Anterior cingulate cortex (tissue), 58 donors: ENCODE data around the gene HCRT.
"Not testable (repeated sequence)": the region's sequence is repeated elsewhere in the genome, so short reads cannot be mapped to it uniquely, and the experiment has no call there.

Experiments
- DNase-seq, 58 donors: peaks; one replicate each; lab custom pipeline; 2025; lab: John Stamatoyannopoulos, UW

Gene HCRT

DNA sequence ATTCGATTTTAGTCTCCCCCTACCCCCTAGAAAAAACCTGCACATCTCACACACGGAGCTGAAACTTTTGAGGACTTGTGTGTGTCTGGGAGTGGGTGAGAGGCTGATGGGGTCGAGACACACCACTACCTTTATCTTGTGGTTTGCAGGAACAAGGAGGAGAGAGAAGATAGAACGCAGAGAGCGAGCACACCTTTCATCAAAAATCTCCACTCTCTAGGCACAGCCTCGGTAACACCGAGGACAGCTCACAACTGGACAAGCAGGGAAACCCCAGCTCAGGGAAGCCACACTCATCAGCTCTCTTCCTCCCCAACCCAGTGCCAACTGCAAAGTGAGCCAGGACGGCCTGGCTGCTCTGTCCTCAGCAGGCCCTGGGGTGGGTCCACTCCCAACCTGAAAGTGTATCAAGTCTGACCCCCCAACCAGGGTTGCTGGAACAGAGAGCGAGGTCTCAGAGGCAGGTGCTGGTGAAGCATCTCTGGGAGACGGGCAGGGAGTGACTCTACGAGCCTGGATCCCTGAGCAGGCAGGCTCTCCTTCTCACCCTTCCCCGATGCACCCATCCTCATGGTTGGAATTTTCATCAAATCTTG, 14.3 kb upstream of the HCRT start:
- DNase-seq, result no peak

DNA sequence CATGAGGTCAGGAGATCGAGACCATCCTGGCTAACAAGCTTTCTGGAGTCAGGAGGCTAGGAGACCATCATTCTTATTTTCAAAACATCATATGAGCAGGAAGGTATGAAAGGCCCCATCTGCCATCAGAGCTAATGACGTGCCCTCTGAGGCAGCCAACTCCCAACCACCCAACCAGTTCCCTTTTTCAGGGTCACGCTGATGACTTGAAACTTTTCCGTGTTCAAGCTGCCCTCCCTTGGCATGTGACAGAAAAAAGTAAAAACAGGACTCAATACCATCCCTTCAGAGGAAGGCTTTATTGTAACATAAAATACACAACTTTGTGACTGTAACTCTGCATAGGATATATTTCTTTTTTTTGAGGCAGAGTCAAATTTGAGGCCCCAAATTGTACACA, 13.6 kb upstream of the HCRT start:
- peak in 1 of 58 donors; percentile 7 for DNase-seq

DNA sequence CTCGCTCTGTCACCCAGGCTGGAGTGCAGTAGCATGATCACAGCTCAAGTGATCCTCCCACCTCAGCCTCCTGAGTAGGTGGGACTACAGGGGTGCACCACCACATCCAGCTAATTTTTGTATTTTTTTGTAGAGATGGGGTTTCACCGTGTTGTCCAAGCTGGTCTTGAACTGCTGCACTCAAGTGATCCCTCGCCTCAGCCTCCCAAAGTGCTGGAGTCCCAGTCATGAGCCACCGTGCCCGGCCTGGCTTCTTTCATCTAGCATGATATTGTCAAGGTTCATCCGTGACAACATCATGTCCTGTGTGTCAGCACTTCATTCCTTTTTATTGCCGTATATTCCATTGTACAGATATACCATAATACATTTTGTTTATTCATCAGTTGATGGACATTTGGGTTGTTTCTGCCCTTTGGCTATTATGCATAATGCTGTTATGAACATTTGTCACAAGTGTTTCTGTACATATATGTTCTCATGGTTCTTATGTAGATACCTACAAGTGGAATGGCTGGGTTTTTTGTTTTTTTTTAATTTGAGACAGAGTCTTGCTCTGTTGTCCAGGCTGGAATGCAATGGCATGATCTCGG, 12.4 kb upstream of the HCRT start:
- no peak for DNase-seq

DNA sequence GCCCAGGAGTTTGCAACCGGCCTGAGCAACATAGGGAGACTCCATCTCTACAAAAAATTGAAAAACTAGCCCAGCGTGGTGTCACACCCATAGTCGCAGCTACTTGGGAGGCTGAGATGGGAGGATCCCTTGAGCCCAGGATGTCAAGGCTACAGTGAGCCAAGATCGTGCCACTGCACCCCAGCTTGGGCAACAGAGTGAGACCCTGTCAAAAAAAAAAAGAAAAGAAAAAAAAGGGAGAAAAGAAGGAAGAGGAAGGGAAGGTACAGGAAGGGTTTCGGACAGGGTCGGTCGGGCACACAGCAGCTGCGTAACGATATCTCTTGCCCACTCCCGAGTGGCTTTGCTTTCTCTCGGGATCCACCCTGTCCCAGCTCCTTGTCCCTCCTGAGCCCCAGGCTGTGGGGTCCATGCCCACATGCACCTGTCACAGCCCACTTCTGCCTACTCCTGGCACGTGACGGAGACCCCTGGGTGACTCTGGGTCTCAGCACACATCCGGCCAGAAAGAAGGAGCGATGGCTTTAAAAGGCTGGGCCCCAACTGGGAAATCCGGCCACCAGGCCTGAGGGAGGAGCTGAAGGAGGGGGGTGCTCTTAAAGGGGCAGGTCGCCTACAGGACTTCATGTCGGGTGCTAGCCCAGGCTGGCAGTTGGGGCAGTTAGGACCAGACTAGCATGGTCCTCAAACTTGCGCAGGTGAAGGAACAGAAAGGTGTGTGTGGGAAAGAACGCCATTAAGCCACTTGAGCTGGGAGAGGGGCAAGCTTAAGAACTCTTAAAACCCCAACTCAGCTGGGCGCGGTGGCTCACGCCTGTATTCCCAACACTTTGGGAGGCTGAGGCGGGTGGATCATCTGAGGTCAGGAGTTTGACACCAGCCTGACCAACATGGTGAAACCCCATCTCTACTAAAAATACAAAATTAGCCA, 9.0 kb upstream of the HCRT start, which contains the start of gene GHDC:
GHDC (minus strand) TSS at position 526 of the 931 bp plus-strand sequence. CDS start 913 bp downstream, outside the sequence.
- DNase-seq, result peak; percentile 26 to 92 (median 78)

DNA sequence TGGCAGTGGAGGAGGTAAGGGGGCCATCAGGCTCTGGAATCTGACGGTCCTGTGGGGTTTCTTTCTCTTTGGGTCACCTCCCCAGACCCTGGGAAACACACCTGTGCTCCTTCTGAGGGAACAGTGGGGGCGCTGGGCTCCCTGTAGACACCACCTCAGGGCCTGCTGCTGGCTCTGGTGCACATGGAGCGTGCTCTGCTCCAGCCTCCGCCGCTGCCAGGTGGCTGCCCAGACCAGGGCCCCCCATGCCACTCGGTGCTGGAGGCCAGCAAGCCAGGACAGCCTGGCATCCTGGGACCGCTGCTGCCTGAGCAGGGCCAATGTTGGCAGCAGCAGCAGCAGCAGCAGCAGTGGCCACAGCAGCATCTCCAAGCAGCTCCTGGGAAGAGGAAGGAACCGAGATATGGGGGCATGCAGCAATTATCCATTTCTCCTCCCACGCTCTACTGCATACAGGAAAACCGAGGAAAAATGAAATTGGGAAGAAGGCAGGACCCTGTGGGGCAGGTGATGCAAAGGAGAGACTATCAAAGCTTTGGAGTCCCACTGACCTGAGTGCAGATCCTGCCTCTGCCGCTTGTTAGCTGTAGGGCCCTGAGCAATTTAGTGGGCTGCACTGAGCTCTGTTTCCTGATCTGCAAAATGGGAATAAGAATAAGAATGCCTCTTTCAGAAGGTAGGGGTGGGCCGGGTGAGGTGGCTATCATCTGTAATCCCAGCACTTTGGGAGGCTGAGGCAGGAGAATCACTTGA, 8.1 kb upstream of the HCRT start:
- no peak for DNase-seq

DNA sequence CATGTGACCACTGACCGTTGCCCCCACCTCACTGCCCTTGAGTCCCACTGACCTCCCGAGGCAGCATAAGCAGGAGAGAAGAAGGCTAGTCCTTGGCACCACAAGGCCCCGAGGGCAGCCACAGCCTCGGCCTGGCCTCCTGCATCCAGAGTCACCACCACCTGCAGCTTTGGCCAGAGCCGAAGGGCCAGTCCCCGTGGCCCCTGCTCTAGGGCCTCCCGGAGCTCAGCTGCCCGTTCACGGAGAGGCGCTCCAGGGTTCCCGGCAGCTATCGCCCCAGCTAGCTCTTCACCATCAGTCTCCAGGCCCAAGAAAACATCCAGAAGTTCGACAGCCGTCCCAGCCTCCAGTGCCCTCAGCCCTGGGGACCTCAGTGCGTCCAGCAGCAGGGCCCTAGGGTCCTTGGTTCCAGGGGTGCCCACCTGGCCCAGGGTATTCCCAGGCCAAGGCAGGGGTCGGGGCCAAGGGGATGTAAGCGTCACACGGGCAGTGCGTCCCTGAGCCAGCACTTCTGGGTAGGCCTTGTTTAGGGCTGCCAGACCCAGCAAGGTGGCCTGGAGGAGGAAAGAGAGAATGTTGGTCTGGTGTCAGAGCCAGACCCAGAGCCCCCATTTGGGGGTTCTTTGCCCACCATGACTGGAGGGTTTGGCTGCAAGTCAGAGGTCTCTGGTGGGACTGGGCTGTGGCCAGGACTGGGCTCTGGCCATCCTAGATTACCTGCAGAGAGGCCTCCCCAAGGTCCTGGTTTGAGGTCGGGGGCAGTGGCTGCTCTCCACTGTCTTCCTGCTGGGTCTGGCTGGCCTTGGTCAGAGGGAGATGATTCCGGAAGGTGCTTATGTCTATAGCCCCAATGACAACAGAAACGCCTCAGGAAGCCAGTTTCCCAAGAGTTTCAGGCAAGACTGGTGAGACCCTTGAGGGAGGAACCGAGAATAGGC, 7.2 kb upstream of the HCRT start:
- no peak for DNase-seq

DNA sequence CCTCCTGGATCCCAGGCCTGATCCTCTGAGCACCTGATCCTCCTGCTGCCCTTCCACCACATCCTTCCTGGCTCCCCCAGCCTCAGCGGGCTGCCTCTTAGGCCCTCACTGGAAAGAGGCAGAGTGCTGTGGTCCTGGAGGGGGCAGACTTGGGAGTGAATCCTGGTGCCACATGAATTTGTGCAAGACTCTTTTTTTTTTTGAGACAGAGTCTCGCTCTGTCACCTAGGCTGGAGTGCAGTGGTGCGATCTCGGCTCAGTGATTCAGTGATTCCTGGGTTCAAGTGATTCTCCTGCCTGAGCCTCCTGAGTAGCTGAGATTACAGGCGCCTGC, 6.0 kb upstream of the HCRT start:
- DNase-seq, result no peak

DNA sequence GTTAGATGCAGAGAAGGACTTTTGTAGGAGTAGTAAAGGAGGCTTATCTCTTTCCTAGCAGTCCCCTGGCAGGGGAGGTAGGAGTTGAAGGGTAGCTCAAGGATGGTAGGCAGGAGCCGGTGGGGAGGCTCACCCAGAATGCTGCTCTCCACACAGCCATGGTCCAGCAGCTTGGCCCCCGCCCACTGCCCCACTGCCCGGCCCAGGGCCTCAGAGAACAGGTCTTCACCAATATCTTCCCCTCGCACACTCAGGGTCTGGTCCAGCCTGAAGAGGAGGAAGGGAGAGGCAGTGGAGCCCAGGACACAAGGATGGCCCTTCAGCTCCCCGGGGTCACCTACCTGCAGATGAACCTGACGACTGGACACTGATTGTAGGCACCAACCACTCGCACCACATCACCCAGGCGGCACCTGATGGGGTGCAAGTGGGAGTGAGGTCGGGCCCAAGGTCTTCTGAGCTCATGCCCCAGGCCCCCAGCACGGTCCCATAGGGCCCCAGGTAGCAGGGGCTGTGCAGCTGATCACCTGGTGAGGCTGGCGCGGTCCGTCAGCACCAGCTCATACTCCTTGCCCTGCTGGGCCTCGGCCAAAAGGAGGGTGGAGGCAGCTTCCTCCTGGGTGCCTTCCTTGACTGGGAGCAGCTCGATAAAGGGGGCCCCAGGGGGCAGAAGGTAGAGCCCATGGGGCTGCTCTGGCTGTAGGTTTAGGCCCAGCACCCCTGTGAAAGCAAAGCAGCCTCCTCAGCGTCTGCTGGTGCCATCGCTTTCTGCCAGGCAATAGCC, 5.4 kb upstream of the HCRT start:
- DNase-seq, result no peak

DNA sequence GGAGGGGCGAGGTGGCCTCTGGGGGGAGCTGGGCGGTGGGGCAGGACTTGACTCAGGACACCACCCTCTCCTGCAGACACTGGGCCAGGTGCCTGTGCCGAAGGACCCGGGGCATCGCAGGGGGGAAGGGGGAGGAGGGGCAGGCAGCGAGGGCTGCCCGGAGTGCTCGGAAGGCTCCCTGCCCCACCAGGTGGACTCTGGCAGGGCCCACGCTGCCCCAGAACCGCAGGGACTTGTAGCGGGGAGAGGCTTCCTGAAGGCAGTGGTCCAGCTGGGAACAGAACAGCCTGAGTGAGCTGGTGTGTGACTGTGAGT, 4.4 kb upstream of the HCRT start:
- no peak for DNase-seq

DNA sequence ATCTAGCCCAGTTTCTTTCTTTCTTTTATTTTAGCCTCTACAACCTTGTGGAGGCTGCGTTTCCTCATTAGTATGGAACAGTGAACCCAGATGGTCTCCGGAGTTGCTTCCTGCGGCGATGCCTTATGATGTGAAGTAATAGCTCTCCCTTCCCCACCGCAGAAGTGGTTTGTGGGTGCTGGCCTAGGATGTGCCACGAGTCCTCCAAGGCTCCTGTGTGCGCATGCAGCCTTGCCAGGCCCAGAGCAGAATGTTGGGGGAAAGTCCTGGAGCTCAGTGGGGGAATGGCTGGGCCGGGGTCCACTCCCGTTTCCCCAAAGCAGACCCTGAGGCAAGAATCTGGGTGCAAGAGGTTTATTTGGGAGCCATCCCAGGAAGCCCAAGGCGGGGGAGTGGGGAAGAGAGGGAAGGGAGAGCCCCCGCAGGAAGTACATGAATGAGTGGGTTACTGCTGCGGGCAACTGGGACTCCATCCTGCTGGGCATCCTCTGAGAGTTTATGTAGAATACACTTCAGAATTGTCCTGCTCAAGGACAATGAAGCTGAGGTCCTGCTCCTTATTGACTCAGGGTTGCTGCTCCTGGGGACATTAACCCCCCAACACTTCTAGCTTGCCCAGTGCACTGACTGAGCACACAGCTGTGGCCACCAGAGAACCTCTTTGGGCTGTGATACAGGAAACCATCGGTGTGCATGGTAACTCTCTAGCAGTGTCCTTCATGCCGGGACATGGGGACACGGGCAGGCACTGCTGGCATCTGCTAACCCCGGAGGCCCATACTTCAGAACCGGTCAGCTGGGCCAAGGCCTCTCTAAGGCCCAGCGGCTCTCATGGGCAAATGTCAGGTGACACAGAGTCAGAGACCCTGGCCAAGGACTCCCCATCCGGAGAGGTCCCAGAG, 3.7 kb upstream of the HCRT start:
- no peak for DNase-seq

DNA sequence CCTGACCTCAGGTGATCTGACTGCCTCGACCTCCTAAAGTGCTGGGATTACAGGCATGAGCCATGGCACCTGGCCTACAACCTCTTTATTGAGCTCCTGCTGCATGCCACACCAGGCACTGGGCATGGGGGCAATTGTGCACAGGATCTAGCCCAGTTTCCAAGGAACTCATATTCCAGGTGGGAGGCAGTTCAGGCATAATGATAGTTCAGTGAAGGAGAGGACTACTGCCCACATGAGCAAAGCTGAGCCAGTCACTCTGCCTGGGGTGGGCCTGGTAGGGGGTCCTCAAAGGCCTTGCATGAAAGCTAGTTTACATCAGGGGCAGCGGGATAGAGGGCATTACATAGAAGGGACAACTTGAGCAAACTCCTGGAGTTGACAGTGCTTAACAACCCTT, 2.6 kb upstream of the HCRT start:
- no peak for DNase-seq

DNA sequence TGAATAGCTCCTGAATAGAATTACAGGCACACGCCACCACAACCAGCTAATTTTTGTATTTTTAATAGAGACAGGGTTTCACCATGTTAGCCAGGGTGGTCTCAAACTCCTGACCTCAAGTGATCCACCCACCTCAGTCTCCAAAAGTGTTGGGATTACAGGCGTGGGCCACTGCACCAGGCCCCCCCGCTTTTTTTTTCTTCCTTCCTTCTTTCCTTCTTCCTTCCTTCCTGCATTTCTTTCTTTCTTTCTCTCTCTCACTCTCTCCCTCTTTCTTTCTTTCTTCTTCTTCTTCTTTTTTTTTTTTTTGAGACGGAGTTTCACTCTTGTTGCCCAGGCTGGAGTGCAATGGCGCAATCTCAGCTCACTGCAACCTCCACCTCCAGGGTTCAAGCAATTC, 939 bp upstream of the HCRT start:
- not testable (repeated sequence) for DNase-seq

DNA sequence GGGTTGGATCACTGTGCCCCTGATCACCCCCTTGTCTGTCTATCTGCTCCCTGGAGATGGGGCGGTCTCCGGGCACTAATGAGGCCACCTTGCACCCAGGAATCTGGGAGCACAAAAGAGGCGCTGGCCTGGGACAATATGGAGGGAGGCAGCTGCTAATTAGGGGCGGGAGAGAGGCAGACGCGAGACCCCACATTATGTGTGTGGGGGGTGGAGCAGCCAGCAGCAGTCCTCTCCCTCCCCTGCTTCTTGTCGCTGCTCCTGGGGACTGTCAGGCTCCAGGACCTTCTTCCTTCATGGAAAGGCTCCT, 324 bp upstream of the HCRT start:
- no peak for DNase-seq

DNA sequence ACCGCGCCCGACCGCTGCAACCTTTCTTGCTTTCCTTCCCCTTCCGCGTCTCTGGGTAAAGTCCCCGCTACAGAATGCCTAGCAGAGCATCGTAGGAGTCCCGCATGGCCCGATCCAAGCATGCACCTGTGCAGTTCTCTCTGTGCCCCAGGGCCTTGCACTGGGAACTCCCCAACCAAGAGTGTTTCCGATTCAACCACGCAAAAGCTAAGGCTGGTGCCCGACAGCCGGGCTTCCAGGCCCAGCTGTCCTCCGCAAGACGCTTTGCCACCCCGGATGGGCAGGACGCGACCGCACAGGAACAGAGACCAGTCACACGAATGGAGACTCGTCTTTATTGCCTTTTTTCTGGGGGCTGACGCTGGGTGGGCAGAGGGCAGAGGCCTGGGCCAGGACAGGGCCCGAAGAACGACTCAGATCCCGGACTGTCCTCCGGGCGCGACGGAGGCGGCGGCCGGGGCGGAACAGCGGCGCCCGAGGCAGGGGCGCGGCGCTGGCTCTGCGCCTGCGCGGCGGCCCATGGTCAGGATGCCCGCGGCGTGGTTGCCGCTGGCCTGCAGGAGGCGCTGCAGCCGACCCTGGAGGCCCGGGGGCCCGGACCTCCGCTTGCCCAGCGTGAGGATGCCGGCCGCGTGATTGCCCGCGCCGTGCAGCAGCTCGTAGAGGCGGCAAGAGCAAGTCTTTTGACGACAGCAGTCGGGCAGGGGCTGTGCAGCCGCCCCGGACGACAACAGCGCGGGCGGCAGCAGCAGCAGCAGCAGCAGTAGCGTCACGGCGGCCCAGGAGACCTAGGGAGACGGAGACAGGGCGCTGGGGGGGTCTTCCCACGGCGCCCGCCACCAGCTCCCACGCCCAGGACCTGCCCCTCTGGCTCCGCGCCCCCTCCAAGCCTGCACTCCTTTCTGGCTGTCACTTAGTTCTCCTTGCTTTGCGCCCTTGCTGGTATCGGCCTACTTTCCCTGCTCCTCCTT, 1.2 kb downstream of the HCRT start:
- DNase-seq, result peak in 54 of 58 donors; percentile 10 to 75 (median 64)

DNA sequence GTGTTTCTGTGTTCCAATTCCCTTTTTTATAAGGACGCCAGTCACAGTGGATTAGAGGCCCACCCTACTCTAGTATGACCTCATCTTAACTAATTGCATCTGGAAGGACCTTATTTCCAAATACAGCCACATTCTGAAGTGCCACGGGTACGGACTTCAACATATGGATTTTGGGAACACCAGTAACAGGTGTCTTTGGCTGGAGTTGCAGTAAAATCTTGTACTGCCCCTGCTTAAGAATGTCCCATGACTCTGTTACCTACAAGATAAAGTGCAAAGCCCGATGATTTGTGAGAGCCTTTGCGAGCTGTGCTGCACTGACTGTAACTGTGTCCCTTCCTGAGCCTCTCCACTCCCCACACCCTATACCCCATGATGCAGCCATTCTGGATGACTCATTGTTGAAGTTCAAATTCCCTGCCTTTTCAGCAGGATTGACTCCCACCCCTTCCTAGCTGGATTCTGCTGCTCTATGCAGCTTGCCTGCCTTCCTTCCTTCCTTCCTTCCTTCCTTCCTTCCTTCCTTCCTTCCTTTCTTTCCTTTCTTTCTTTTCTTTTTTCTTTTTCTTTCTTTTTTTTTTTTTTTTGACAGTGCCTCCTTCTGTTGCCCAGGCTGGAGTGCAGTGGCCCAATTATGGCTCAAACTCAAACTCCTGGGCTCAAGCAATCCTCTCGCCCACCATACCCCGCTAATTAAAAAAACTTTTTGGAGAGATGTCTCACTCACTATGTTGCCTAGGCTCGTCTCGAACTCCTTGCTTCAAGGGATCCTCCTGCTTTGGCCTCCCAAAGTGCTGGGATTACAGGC, 2.1 kb downstream of the HCRT start:
- no peak for DNase-seq

DNA sequence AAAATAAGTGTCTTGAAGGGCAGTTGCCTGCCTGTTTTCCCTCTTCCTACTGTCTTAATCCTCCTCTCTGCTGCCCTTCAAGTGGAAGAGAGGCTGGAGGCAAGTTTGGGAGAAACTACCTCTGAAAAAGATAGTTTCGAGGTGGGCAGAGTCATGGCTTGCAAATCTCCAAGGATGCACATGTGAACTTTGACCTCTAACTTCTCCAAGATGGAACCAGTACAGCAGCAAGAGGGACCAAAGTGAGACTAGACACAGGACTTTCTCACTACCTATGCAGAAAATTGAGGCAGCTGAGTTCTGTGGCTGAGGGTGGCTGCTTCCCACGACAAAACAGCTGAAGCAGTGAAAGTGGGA, 3.4 kb downstream of the HCRT start:
- DNase-seq, result no peak
